MG63 (cell line): ENCODE data around the gene MEGF8. TPM values are rescaled to one million over a fixed set of nuclear protein-coding genes. Genes with fewer than 3 reads are reported as not detected.

Experiments used
- DNase-seq: peaks from one replicate; pipeline ENCODE4 v3.0.0-alpha.2; 2020
- H3K27me3 ChIP-seq: fragments of 250-450 bp; sonication (Bioruptor Pico); 2 replicates; pipeline ENCODE4 v1.5.1; 2020; ENCODE audit warnings: mild to moderate bottlenecking, moderate library complexity
- H3K36me3 ChIP-seq: fragments of 250-450 bp; sonication (Bioruptor Pico); 2 replicates; pipeline ENCODE4 v1.5.1; 2020; ENCODE audit warnings: mild to moderate bottlenecking, moderate library complexity
- H3K4me3 ChIP-seq: fragments of 250-450 bp; sonication (Bioruptor Pico); 2 replicates; pipeline ENCODE4 v1.5.1; 2020; ENCODE audit warnings: mild to moderate bottlenecking, moderate library complexity
- H3K9me3 ChIP-seq: fragments of 250-450 bp; sonication (Bioruptor Pico); 2 replicates; pipeline ENCODE4 v1.5.1; 2020; ENCODE audit warnings: mild to moderate bottlenecking, moderate library complexity
- total RNA-seq: library from RNA; depleted of rRNA; stranded (reverse); fragments of >200 nt; shearing (Covaris generic); gene quantifications from 2 replicates; pipeline ENCODE4 v1.2.3, GENCODE V29; 2014; ENCODE audit warnings: low replicate concordance

The MEGF8 gene
- total RNA-seq, 1 experiment from 2014 or later, result 26.7 TPM

DNA sequence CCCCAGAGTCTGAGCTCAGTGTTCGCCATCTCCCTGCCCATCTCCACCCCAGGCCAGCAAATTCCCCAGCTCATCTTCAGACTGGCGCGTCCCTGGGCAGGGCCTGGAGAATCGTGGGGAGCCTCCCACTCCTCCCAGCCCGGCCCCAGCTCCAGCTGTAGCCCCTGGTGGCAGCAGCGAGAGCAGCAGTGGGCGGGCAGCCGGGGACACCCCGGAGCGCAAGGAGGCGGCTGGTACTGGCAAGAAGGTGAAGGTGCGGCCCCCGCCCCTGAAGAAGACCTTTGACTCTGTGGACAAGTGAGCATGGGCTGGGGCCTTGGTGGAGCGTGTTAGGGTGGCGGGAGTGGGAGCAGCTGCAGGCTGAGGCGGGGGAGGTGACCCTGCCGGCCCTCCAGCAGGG, 31.9 kb upstream of the MEGF8 start:
- no peak overlapping the region for H3K4me3 ChIP-seq
- no peaks in the 10 kb centered on the region for H3K9me3 ChIP-seq
- peak; percentile 18 for DNase-seq
- no peaks in the 10 kb centered on the region for H3K27me3 ChIP-seq
- H3K36me3 ChIP-seq, result peaks cover 80% of the 10 kb centered on the region

DNA sequence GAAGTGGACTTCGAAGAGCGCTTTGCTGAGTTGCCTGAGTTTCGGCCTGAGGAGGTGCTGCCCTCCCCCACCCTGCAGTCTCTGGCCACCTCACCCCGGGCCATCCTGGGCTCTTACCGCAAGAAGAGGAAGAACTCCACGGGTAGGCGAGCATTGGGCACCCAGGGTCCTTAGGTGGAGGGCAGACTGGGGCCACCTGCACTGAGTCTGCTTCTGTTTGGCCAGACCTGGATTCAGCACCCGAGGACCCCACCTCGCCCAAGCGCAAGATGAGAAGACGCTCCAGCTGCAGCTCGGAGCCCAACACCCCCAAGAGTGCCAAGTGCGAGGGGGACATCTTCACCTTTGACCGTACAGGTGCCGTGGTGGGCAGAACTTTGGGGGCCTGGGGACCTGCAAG, 31.5 kb upstream of the MEGF8 start:
- Histone ChIP-seq H3K36me3 (peaks cover 77% of the 10 kb centered on the region), H3K4me3 (no peak overlapping the region), H3K9me3 (no peaks in the 10 kb centered on the region), H3K27me3 (no peaks in the 10 kb centered on the region)
- DNase-seq, result no peak

DNA sequence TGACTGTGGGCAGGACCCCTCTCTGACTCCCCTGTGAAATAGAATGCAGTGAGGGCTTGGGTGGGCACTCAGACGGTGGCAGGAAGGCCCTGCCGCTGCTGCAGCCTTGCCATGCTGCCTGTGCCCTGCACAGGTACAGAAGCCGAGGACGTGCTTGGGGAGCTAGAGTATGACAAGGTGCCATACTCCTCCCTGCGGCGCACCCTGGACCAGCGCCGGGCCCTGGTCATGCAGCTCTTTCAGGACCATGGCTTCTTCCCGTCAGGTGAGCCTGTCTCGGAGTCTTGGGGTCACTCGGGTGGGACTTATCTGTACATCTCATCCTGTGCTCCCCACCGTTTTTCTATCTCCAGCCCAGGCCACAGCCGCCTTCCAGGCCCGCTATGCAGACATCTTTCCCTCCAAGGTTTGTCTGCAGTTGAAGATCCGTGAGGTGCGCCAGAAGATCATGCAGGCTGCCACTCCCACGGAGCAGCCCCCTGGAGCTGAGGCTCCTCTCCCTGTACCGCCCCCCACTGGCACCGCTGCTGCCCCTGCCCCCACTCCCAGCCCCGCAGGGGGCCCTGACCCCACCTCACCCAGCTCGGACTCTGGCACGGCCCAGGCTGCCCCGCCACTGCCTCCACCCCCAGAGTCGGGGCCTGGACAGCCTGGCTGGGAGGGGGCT, 30.8 kb upstream of the MEGF8 start:
- no peak for DNase-seq
- Histone ChIP-seq H3K36me3 (peaks cover 71% of the 10 kb centered on the region), H3K4me3 (no peak overlapping the region), H3K27me3 (no peaks in the 10 kb centered on the region), H3K9me3 (no peaks in the 10 kb centered on the region)

DNA sequence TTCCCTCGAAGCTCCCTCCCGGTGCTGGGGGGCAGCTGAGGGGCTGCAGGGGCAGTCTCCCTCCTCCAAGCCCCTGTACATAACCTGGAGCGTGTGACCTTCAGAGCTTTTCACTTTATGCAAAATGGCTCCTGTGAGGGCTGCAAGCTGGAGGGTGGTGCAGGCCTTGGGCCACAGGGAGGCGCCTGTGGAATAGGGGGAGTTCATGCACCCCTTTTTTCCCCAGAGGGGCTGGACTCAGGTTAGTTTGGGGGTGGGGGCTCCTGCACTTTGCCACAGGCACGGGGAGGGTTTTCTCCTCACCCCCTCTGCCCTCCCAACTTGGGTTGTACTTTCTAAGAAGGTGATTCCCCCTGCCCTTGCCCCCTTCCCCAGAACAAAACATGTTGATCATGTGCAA, 30.1 kb upstream of the MEGF8 start:
- Histone ChIP-seq H3K9me3 (no peaks in the 10 kb centered on the region), H3K36me3 (peaks cover 63% of the 10 kb centered on the region), H3K27me3 (no peaks in the 10 kb centered on the region), H3K4me3 (no peak overlapping the region)
- DNase-seq, result no peak

DNA sequence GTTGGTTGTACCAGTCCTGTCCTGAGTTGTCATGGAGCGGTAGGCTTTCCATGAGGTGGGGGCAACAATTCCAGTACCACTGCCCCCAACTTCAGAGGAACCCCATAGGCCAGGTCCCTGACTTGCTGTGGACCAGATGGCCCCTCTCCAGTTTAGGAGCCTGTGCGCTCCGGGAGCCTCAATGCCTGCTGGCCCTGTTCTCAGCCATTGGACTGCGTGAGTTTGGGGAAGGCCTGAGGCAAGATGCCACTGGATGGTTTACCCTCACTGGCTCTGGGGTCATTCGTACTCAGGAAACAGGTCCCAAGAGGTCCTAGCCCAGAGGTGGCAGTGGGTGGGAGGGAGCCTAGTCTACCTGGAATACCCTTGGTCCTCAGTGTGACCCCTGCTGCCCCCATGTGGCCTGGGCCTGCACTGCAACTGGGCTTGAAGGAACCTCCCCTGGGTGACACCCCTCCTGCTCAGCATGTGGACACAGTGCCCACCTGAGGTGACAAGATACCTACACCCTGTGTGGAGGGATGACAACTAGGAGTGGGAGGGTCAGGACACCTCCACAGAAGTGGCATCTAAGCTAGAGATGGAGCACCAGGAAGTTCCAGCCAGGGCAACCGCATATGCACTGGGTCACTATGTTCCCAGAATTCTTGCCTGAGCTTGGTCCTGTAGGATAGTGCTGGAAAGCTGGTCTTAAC, 29.5 kb upstream of the MEGF8 start:
- H3K4me3 ChIP-seq, result no peak overlapping the region
- H3K9me3 ChIP-seq, result no peaks in the 10 kb centered on the region
- no peaks in the 10 kb centered on the region for H3K27me3 ChIP-seq
- DNase-seq, result peak; percentile 71
- peaks cover 57% of the 10 kb centered on the region for H3K36me3 ChIP-seq

DNA sequence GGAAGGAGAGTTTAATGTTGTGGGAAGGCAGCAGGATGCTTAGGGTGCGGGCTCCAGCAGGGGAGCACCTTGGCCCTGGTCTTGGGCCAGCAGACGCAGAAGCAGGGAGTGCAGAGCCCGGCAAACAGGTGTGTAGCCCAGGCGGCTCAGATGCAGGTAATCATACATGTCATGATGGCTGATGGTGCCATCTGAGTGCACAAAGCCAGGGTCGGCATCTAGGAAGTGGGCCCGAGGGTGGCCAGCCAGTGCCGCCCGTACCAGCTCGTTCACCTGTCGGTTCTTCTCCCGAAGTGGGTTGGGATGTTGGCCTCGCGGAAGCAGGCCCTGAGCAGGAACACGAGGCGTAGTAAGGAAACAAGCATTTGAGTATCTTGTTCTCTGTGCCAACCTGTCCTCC, 28.4 kb upstream of the MEGF8 start:
- Histone ChIP-seq H3K9me3 (no peaks in the 10 kb centered on the region), H3K27me3 (no peaks in the 10 kb centered on the region), H3K36me3 (peaks cover 46% of the 10 kb centered on the region), H3K4me3 (no peak overlapping the region)
- DNase-seq, result no peak

DNA sequence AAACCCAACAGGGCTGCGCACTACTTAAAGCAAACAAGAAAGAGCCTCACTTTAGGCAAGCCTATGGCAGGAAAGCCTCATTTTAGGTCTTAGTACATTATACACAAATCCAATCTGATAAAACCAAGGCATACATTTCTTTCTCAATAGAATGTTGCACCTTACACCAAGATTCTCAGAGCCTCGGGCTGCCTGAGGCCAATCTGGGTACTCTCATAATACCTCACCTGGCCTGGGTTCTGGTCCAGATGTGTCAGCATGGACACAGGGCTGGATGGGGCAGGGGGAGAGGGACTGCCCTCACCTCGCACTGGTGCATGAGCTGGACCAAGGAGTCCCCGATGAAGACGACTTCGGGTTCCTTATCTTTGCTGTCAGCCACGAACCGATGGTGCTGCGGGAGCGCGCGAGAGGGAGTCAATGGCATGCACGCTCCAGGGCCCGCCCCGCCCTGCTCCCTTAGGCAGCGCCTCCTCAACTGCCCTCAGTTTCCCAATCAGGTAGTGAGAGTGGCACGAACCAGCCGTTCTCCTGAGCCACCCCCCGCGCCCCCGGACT, 23.7 kb upstream of the MEGF8 start, which contains the start of gene PRR19:
Gene PRR19, plus strand, starts transcription at position 487 of the 558 bp plus-strand sequence. CDS start 7,453 bp downstream, outside the sequence.
- H3K4me3 ChIP-seq, result peak within 1 kb of the TSS; percentile 64
- peaks cover 4% of the 10 kb centered on the region for H3K36me3 ChIP-seq
- DNase-seq, result no peak
- H3K27me3 ChIP-seq, result no peaks in the 10 kb centered on the region
- no peaks in the 10 kb centered on the region for H3K9me3 ChIP-seq

DNA sequence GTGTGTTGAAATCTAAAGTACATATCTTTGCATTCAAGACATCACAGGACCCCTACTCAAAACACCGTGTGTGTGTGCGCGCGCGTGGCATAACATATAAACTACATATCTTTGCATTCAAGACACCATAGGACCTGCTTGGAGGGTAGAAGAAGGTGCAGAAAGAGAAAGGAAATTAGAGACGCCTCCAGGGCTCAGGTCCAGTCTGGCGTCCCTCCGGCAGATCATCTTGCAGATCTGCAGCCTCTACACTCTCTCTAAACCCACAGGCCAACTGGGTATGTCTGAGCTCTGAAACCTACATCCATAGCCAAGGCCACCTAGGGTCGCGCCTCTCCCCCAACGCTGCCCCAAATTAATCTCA, 22.4 kb upstream of the MEGF8 start:
- H3K9me3 ChIP-seq, result no peaks in the 10 kb centered on the region
- H3K27me3 ChIP-seq, result no peaks in the 10 kb centered on the region
- no peaks in the 10 kb centered on the region for H3K36me3 ChIP-seq
- DNase-seq, result no peak
- peak overlapping the region; percentile 64 for H3K4me3 ChIP-seq

DNA sequence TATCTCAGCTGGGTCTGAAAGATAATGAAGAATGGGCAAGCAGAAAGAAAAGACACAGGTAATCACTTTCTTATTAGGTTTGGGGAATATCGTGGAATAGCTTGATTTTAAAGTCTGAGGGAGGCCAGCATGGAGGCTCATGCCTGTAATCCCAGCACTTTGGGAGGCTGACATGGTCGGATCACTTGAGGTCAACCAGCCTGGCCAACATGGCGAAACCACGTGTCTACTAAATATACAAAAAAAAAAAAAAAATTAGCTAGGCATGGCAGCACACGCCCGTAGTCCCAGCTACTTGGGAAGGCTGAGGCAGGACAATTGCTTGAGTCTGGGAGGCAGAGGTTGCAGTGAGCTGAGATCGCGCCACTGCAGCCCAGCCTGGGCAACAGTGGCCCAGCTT, 21.6 kb upstream of the MEGF8 start:
- no peak for DNase-seq
- Histone ChIP-seq H3K27me3 (no peaks in the 10 kb centered on the region), H3K36me3 (no peaks in the 10 kb centered on the region), H3K9me3 (no peaks in the 10 kb centered on the region), H3K4me3 (no peak overlapping the region)

DNA sequence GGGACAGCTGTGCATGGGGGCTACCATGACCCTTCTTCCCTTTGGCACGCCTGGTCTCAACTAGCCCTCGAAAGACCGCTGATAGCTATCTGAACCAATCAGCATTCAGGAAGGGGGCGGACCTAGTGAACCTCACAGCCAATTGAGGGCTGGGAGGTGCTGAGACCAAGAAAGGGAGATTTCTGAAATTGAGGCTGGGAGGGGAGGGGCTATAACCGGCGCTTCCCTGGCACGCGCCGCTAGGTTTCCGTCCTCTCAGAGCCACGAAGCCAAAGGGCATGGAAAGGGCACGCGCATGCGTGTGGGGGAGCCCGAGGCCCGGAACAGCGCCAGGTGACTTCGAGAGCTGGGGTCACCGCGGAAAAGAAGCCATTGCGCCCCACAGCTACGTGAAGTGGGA, 18.8 kb upstream of the MEGF8 start:
- no peak overlapping the region for H3K4me3 ChIP-seq
- no peaks in the 10 kb centered on the region for H3K27me3 ChIP-seq
- no peak for DNase-seq
- no peaks in the 10 kb centered on the region for H3K9me3 ChIP-seq
- H3K36me3 ChIP-seq, result no peaks in the 10 kb centered on the region

DNA sequence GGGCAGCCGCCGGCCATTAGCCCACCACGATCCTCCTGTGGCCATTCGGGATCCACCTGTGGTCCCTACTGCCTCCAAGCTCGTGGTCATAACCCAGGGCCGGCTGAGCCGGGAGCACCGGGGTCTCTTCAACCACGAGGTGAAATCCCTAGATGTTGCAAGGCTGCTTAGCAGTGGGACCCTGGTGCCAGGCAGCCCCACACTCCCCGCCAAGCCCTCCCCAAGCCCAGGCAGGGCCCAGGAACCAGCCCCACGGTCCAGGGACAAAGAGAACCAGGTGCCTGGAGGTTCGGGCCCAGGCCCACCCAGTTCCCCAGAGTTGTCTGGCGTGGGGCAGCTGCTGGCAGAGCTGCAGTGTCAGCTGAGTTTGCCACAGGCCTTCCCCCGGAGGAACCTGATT, 15.7 kb upstream of the MEGF8 start:
- peaks cover 12% of the 10 kb centered on the region for H3K27me3 ChIP-seq

DNA sequence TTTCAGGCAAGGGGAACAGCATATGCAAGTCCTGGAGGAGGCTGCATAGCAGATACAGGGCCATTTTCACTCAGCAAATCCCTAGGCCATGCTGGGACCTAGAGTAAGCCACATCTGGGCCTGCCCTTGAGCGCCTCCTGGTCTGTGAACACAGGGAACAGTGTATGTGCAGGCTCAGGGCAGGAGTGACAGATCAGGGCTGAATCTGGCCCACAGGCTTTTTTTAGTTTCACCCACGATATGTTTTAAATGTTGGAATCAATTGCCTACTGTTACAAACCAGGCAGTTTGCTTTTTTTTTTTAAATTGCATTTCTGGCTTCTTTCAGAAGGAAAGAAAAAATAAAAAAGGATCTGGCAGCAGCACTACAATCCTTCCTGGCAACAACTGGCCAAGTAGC, 13.8 kb upstream of the MEGF8 start:
- peaks cover 14% of the 10 kb centered on the region for H3K27me3 ChIP-seq
- no peak for DNase-seq
- no peak overlapping the region for H3K4me3 ChIP-seq
- no peaks in the 10 kb centered on the region for H3K9me3 ChIP-seq
- no peaks in the 10 kb centered on the region for H3K36me3 ChIP-seq

More for the DNA sequence above, 15.7 kb upstream of the MEGF8 start:
- H3K36me3 ChIP-seq, result no peaks in the 10 kb centered on the region
- DNase-seq, result no peak
- no peaks in the 10 kb centered on the region for H3K9me3 ChIP-seq
- H3K4me3 ChIP-seq, result no peak overlapping the region

DNA sequence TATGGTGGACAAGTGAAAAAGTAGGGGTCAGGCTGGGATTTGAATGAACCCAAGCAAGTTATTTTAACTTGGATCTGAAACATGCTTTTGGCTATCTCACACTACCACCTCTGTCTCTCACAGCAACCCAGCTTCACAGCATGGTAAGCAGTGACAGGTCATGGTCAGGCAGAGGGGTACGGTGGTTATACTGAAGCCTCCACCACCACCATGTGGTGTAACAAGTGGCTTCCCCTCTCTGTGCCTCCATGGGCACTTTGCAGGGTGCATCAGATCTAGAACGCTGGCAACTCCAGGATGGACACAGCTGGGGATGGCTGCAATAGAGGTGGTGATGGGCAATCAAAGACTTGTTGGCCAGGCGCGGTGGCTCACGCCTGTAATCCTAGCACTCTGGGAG, 13.1 kb upstream of the MEGF8 start:
- Histone ChIP-seq H3K9me3 (no peaks in the 10 kb centered on the region), H3K4me3 (no peak overlapping the region), H3K27me3 (peaks cover 14% of the 10 kb centered on the region), H3K36me3 (no peaks in the 10 kb centered on the region)
- no peak for DNase-seq

DNA sequence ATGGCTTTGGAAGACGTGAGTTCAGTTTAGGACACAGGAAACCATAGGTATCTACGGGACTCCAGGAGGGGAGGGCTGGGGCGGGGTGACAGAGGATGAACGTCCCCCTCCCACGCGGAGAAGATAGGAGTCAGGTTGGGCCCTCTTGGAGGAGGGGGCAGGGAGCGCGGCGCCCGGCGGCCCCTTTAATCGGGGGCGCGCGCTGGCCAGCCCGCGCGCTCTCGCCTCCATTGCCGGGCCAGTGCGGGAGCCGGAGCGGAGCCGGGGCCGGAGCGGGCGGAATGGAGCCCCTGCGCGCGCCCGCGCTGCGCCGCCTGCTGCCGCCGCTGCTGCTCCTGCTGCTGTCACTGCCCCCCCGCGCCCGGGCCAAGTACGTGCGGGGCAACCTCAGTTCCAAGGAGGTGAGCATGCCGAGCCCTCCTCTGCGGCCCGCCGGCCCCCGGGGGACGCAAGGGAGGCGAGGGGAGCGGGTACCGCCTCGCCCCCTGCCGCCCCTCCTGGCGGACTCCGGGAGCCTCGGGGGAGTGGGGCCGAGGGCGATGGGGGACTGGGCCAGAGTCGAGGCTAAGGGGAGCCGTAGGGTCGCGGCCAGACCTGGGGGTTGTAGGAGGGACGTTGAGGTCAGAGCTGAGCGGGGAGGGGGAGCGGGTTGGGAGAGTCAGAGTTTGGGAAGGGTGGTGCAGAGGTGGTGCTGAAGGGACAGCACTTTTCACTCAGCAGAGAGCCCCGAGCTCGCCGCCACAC, 12.2 kb upstream of the MEGF8 start, which contains the start of gene TMEM145:
Gene TMEM145, plus strand, starts transcription at position 214 of the 744 bp plus-strand sequence. Its CDS starts 68 bp downstream, at position 282.
- Histone ChIP-seq H3K27me3 (peaks cover 14% of the 10 kb centered on the region), H3K9me3 (no peaks in the 10 kb centered on the region), H3K4me3 (peak within 1 kb of the TSS; percentile 51), H3K36me3 (no peaks in the 10 kb centered on the region)
- DNase-seq, result peak; percentile 68

DNA sequence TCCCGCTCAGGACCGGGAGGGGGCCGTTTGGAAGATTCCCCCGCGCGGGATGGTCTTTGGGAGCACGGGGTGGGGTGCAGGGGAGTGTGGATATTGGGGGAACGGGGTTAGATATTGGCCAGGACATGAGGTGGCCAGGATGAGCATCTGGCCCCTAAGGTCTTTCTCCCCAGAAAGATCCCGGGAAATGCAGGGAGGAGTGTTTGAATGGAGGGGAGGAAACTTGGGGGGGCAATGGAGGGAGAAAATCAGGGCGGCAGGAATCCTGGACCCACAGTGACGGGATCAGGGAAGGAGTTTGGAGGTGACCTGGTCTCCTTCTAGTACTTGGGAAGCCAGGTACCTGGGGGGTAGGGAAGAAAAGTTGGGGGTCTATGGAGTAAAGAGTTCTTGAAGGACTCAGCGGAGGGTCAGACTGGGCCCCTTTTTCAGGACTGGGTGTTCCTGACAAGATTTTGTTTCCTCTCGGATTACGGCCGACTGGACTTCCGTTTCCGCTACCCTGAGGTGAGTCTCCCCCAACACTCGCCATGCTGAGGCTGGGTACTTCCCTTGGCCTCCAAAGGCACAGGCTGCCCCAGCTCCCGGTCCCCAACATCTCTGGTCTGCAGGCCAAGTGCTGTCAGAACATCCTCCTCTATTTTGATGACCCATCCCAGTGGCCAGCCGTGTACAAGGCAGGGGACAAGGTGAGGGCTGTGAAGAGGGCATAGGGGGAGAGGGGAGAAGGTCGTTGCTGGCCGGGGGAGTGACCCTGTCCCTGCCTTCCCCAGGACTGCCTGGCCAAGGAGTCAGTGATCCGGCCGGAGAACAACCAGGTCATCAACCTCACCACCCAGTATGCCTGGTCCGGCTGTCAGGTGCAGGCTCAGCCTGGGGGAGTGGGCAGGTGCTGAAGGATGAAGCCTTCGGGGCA, 11.3 kb upstream of the MEGF8 start:
- no peaks in the 10 kb centered on the region for H3K9me3 ChIP-seq
- H3K36me3 ChIP-seq, result no peaks in the 10 kb centered on the region
- DNase-seq, result no peak
- no peak overlapping the region for H3K4me3 ChIP-seq
- peaks cover 14% of the 10 kb centered on the region for H3K27me3 ChIP-seq

DNA sequence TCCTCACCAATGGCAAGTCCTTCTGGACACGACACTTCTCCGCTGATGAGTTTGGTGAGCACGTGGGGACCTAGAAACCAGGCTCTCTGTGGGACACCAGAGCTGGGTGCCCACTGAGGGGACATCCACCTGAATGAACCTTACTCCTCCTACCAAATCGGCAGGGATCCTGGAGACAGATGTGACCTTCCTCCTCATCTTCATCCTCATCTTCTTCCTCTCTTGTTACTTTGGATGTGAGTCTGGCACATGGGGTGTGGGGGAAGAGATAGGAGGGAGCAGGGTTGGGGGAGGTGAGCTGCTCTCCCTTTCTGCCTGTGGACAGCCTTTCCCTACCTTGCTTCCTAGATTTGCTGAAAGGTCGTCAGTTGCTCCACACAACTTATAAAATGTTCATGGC, 10.4 kb upstream of the MEGF8 start:
- Histone ChIP-seq H3K36me3 (no peaks in the 10 kb centered on the region), H3K9me3 (no peaks in the 10 kb centered on the region), H3K4me3 (no peak overlapping the region), H3K27me3 (peaks cover 14% of the 10 kb centered on the region)
- no peak for DNase-seq
